HAP-1 (cell line): ENCODE results near the gene DEF6.

Source experiments
- DNase-seq, 2 experiments: peaks; one replicate each; pipeline ENCODE4 v3.0.0-alpha.2; 2016 to 2020; ENCODE audit warnings: low spot score in 2 of 2
- H3K27me3 ChIP-seq: fragments of 250-450 bp; sonication (Bioruptor Pico); 2 replicates; pipeline ENCODE4 v1.5.1; 2020; ENCODE audit warnings: low read depth, mild to moderate bottlenecking, moderate library complexity
- H3K36me3 ChIP-seq: fragments of 250-450 bp; sonication (Bioruptor Pico); replicated peaks from 2 replicates; pipeline ENCODE4 v1.5.1; 2020; ENCODE audit warnings: mild to moderate bottlenecking
- H3K4me1 ChIP-seq: fragments of 250-450 bp; sonication (Bioruptor Pico); 2 replicates; pipeline ENCODE4 v1.5.1; 2020; ENCODE audit warnings: mild to moderate bottlenecking
- H3K4me3 ChIP-seq: fragments of 250-450 bp; sonication (Bioruptor Pico); 2 replicates; pipeline ENCODE4 v1.5.1; 2020; ENCODE audit warnings: mild to moderate bottlenecking, moderate library complexity
- H3K9me3 ChIP-seq: fragments of 250-450 bp; sonication (Bioruptor Pico); 2 replicates; pipeline ENCODE4 v1.5.1; 2020; ENCODE audit warnings: mild to moderate bottlenecking, moderate library complexity
- in situ Hi-C: fragments of 300-500 bp; cut with MboI; formaldehyde crosslinking; loops from 3 replicates; pipeline ENCODE4 v1.14.3; 2020; ENCODE audit warnings: low sequenced_read_pairs, inconsistent platforms, mixed read lengths

Gene DEF6

GRCh38 chr6:35309611-35310264, 12.1 kb downstream of the DEF6 start:
- no peaks in the 10 kb centered on the region for H3K4me1 ChIP-seq
- no peaks in the 10 kb centered on the region for H3K9me3 ChIP-seq
- no peaks in the 10 kb centered on the region for H3K36me3 ChIP-seq
- DNase-seq: no peak
- H3K27me3 ChIP-seq: no peaks in the 10 kb centered on the region; the same call in 1 of the 2 replicates
- in situ Hi-C loops: no loop called here
- H3K4me3 ChIP-seq: no peak overlapping the region

GRCh38 chr6:35310265-35310831, 12.7 kb downstream of the DEF6 start:
- H3K36me3 ChIP-seq: no peaks in the 10 kb centered on the region
- H3K4me1 ChIP-seq: no peaks in the 10 kb centered on the region
- in situ Hi-C loops: no loop called here
- H3K4me3 ChIP-seq: no peak overlapping the region
- no peaks in the 10 kb centered on the region; the same call in 1 of the 2 replicates for H3K27me3 ChIP-seq
- DNase-seq: no peak
- no peaks in the 10 kb centered on the region for H3K9me3 ChIP-seq

GRCh38 chr6:35311390-35312075, 13.9 kb downstream of the DEF6 start:
- Histone ChIP-seq H3K4me3 (no peak overlapping the region), H3K27me3 (no peaks in the 10 kb centered on the region; the same call in 1 of the 2 replicates), H3K36me3 (no peaks in the 10 kb centered on the region), H3K9me3 (no peaks in the 10 kb centered on the region), H3K4me1 (no peaks in the 10 kb centered on the region)
- in situ Hi-C loops: no loop called here
- no peak for DNase-seq

GRCh38 chr6:35312076-35312800, 14.6 kb downstream of the DEF6 start:
- Histone ChIP-seq H3K4me1 (no peaks in the 10 kb centered on the region), H3K27me3 (no peaks in the 10 kb centered on the region; the same call in 1 of the 2 replicates), H3K9me3 (no peaks in the 10 kb centered on the region), H3K4me3 (no peak overlapping the region), H3K36me3 (no peaks in the 10 kb centered on the region)
- in situ Hi-C loops: no loop called here
- DNase-seq: no peak

- no peaks in the 10 kb centered on the region for H3K4me1 ChIP-seq
- no peak for DNase-seq
- in situ Hi-C loops: no loop called here
- no peaks in the 10 kb centered on the region for H3K36me3 ChIP-seq
- no peak overlapping the region for H3K4me3 ChIP-seq
- H3K27me3 ChIP-seq: no peaks in the 10 kb centered on the region; the same call in 1 of the 2 replicates
- H3K9me3 ChIP-seq: no peaks in the 10 kb centered on the region
Measured at GRCh38 chr6:35312807-35313206, 15.2 kb downstream of the DEF6 start.

GRCh38 chr6:35317483-35318195, 20.0 kb downstream of the DEF6 start:
- Histone ChIP-seq H3K4me3 (no peak overlapping the region), H3K4me1 (no peaks in the 10 kb centered on the region), H3K27me3 (no peaks in the 10 kb centered on the region), H3K9me3 (no peaks in the 10 kb centered on the region), H3K36me3 (no peaks in the 10 kb centered on the region)
- in situ Hi-C loops: no loop called here
- no peak for DNase-seq

GRCh38 chr6:35318196-35319171, 20.9 kb downstream of the DEF6 start:
- DNase-seq: no peak
- H3K9me3 ChIP-seq: no peaks in the 10 kb centered on the region
- in situ Hi-C loops: no loop called here
- no peaks in the 10 kb centered on the region for H3K36me3 ChIP-seq
- H3K4me1 ChIP-seq: no peaks in the 10 kb centered on the region
- H3K4me3 ChIP-seq: no peak overlapping the region
- no peaks in the 10 kb centered on the region for H3K27me3 ChIP-seq

GRCh38 chr6:35319346-35320030, 21.9 kb downstream of the DEF6 start:
- Histone ChIP-seq H3K36me3 (no peaks in the 10 kb centered on the region), H3K27me3 (no peaks in the 10 kb centered on the region), H3K4me3 (no peak overlapping the region), H3K4me1 (no peaks in the 10 kb centered on the region), H3K9me3 (no peaks in the 10 kb centered on the region)
- no peak for DNase-seq
- in situ Hi-C loops: no loop called here

- H3K27me3 ChIP-seq: no peaks in the 10 kb centered on the region
- no peaks in the 10 kb centered on the region for H3K9me3 ChIP-seq
- H3K4me1 ChIP-seq: no peaks in the 10 kb centered on the region
- DNase-seq: no peak
- H3K36me3 ChIP-seq: no peaks in the 10 kb centered on the region
- no peak overlapping the region for H3K4me3 ChIP-seq
- in situ Hi-C loops: no loop called here
Measured at GRCh38 chr6:35320031-35320410, 22.4 kb downstream of the DEF6 start.

GRCh38 chr6:35321091-35321490, 23.5 kb downstream of the DEF6 start:
- in situ Hi-C loops: no loop called here
- Histone ChIP-seq H3K4me3 (no peak overlapping the region), H3K27me3 (no peaks in the 10 kb centered on the region), H3K4me1 (no peaks in the 10 kb centered on the region), H3K9me3 (no peaks in the 10 kb centered on the region), H3K36me3 (no peaks in the 10 kb centered on the region)
- no peak for DNase-seq

- H3K36me3 ChIP-seq: no peaks in the 10 kb centered on the region
- H3K4me1 ChIP-seq: no peaks in the 10 kb centered on the region
- in situ Hi-C loops: no loop called here
- no peak overlapping the region for H3K4me3 ChIP-seq
- H3K27me3 ChIP-seq: no peaks in the 10 kb centered on the region
- H3K9me3 ChIP-seq: no peaks in the 10 kb centered on the region
- DNase-seq: peak; percentile 53 to 70
Measured at GRCh38 chr6:35327349-35328027, 29.9 kb downstream of the DEF6 start.
